ENCODE results near the gene SORCS3. TPM values are rescaled to one million over a fixed set of nuclear protein-coding genes. Genes with fewer than 3 reads are reported as not detected.

Gene SORCS3
- total and polyA plus RNA-seq, 2 of the 13 experiments (the other 11 are each of a cell fraction or from before 2014, with no cell fraction given) = 0.07 TPM; not detected in 1

DNA sequence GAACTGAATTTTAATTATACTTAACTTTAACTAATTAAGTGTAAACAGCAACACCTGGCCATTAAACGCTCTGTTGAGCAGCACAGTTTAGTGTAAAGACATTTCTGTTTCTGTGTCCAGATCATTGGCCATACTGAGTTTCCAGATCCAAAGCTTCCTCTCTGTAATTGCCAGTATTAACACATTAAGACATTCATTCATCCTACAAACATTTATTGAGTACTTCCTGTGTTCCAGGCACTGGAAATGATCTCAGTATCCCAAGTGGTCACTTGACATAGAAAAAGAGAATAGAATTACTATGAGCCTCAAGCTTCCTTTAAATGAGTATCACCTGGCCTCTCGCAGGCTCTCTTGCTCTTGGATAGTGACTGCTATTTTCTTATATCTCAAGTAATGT lies 618.1 kb downstream of the SORCS3 start (continued):
- TF ChIP-seq, protein P1, sequence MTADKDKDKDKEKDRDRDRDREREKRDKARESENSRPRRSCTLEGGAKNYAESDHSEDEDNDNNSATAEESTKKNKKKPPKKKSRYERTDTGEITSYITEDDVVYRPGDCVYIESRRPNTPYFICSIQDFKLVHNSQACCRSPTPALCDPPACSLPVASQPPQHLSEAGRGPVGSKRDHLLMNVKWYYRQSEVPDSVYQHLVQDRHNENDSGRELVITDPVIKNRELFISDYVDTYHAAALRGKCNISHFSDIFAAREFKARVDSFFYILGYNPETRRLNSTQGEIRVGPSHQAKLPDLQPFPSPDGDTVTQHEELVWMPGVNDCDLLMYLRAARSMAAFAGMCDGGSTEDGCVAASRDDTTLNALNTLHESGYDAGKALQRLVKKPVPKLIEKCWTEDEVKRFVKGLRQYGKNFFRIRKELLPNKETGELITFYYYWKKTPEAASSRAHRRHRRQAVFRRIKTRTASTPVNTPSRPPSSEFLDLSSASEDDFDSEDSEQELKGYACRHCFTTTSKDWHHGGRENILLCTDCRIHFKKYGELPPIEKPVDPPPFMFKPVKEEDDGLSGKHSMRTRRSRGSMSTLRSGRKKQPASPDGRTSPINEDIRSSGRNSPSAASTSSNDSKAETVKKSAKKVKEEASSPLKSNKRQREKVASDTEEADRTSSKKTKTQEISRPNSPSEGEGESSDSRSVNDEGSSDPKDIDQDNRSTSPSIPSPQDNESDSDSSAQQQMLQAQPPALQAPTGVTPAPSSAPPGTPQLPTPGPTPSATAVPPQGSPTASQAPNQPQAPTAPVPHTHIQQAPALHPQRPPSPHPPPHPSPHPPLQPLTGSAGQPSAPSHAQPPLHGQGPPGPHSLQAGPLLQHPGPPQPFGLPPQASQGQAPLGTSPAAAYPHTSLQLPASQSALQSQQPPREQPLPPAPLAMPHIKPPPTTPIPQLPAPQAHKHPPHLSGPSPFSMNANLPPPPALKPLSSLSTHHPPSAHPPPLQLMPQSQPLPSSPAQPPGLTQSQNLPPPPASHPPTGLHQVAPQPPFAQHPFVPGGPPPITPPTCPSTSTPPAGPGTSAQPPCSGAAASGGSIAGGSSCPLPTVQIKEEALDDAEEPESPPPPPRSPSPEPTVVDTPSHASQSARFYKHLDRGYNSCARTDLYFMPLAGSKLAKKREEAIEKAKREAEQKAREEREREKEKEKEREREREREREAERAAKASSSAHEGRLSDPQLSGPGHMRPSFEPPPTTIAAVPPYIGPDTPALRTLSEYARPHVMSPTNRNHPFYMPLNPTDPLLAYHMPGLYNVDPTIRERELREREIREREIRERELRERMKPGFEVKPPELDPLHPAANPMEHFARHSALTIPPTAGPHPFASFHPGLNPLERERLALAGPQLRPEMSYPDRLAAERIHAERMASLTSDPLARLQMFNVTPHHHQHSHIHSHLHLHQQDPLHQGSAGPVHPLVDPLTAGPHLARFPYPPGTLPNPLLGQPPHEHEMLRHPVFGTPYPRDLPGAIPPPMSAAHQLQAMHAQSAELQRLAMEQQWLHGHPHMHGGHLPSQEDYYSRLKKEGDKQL (CRISPR knock-in tag; IDR thresholded peaks at IDR 0.05; ENCODE audit: low read depth) = no peak
- TF ChIP-seq NR2F2 (IDR thresholded peaks at IDR 0.05; ENCODE audit: borderline replicate concordance, low read depth) (no peak), SIN3A (IDR thresholded peaks at IDR 0.05; ENCODE audit: borderline replicate concordance, low read depth, low read length) (no peak), ZNF883 (CRISPR knock-in tag; IDR thresholded peaks at IDR 0.05; ENCODE audit: not compliant biosample characterization) (no peak)
- TF ChIP-seq, protein P2, sequence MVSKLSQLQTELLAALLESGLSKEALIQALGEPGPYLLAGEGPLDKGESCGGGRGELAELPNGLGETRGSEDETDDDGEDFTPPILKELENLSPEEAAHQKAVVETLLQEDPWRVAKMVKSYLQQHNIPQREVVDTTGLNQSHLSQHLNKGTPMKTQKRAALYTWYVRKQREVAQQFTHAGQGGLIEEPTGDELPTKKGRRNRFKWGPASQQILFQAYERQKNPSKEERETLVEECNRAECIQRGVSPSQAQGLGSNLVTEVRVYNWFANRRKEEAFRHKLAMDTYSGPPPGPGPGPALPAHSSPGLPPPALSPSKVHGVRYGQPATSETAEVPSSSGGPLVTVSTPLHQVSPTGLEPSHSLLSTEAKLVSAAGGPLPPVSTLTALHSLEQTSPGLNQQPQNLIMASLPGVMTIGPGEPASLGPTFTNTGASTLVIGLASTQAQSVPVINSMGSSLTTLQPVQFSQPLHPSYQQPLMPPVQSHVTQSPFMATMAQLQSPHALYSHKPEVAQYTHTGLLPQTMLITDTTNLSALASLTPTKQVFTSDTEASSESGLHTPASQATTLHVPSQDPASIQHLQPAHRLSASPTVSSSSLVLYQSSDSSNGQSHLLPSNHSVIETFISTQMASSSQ (IDR thresholded peaks at IDR 0.05; ENCODE audit: low read depth) = no peak
- TF ChIP-seq, protein P2 (CRISPR knock-in tag; IDR thresholded peaks at IDR 0.05; ENCODE audit: borderline replicate concordance) = no peak

Data from HepG2 (cell line).